ENCODE measurements around the gene CHRNA3. TPM values are rescaled to one million over a fixed set of nuclear protein-coding genes. Genes with fewer than 3 reads are reported as not detected.

CHRNA3 gene
- total RNA-seq, 3 donors from 2014 or later = not detected

DNA sequence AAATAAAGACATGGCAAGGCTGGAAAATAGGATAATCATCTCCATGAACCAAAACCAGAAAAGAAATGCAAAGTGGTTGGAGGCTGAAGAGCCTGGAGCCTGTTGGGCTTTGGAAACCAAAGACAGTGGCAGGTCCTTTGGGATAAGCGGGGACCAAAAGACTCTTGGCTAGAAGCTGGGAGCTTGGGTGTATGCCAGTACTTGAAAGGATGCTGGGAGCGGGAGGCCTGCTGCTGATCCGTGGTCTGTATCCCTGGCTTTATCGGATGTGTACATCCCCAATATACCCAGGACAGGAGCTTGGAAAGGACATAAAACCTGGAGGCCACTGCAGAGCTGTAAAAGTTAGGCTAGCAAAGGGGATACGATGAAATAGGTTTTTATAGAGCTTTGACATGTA, 21.5 kb upstream of the CHRNA3 start:
- ATAC-seq = no peak
- Mint-ChIP-seq H3K9me3 (no peaks in the 10 kb centered on the region), H3K4me3 (no peak overlapping the region), H3K27me3 (ENCODE audit: low read depth) (peaks cover 17% of the 10 kb centered on the region), H3K4me1 (ENCODE audit: low read depth) (peaks cover 12% of the 10 kb centered on the region), H3K36me3 (ENCODE audit: insufficient read depth) (no peaks in the 10 kb centered on the region)
- no peak for DNase-seq

DNA sequence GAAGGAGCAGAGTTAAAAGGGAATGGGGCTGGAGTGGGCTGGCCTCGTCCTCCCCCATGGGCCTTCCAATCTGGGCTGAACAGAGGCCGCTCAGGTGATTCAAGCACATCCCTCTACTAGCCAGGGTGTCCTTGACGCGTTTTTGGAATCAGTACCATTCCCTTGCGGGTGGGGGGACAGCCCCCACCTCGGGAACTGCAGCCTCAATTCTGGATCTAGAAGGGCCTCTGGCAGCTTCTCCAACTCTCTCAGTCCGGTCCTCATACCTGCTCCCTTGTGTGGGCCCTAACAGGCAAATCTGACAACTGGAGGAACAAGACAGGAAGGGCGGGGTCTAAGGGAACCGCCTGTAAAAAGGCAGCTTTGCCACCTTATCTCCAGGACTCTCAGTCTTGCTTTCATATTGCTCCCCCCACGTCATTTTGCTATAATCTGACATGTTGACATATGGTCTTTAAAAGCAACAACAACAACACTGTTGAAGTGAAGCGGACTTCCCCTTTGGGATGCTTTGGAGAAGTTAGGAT, 21.0 kb upstream of the CHRNA3 start:
- H3K36me3 Mint-ChIP-seq (ENCODE audit: insufficient read depth) = no peaks in the 10 kb centered on the region
- no peak for DNase-seq
- H3K4me3 Mint-ChIP-seq = peak overlapping the region; percentile 54
- H3K9me3 Mint-ChIP-seq = no peaks in the 10 kb centered on the region
- peaks cover 19% of the 10 kb centered on the region for H3K27me3 Mint-ChIP-seq (ENCODE audit: low read depth)
- H3K4me1 Mint-ChIP-seq (ENCODE audit: low read depth) = peaks cover 12% of the 10 kb centered on the region
- no peak for ATAC-seq

DNA sequence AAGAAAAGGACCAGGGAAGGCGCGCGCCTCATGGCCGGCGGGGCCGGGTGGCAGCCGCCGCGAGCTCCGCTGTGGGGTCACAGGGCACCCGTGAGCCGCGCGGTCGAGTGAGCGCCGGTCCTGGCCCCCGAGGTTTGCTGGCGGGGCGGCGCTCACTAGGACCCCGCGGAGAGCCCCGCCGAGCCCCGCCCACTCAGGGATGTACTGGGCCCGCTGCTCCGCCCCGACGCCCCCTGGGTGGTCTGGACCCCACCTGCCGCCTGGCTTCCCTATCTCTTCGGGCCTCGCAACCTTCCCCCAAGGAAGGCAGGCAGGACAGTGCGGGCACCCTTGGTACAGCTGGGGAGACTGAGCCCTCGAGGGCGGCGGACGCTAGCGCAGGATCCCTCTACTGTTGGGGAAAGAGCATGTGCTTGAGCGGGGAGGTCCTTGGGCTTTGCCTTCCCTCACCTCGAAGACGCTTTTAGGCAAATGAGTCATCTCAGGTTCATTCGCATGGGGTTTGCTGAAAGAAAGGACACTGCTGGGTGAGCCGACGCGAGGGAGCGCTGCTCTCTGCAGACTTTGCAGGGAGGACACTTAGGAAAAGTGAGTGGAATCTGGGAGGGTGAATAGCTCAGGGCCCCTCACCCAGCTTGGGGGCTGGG, 20.4 kb upstream of the CHRNA3 start, which contains the start of gene CHRNB4:
Gene CHRNB4, minus strand, starts transcription at position 109 of the 647 bp plus-strand sequence. Its CDS starts 77 bp downstream, at position 32.
- ATAC-seq = peak; percentile 74 to 75
- Mint-ChIP-seq H3K36me3 (ENCODE audit: insufficient read depth) (no peaks in the 10 kb centered on the region), H3K9me3 (no peaks in the 10 kb centered on the region), H3K4me3 (peak within 1 kb of the TSS; percentile 54), H3K4me1 (ENCODE audit: low read depth) (peaks cover 12% of the 10 kb centered on the region), H3K27me3 (ENCODE audit: low read depth) (peaks cover 19% of the 10 kb centered on the region)
- no peak for DNase-seq

DNA sequence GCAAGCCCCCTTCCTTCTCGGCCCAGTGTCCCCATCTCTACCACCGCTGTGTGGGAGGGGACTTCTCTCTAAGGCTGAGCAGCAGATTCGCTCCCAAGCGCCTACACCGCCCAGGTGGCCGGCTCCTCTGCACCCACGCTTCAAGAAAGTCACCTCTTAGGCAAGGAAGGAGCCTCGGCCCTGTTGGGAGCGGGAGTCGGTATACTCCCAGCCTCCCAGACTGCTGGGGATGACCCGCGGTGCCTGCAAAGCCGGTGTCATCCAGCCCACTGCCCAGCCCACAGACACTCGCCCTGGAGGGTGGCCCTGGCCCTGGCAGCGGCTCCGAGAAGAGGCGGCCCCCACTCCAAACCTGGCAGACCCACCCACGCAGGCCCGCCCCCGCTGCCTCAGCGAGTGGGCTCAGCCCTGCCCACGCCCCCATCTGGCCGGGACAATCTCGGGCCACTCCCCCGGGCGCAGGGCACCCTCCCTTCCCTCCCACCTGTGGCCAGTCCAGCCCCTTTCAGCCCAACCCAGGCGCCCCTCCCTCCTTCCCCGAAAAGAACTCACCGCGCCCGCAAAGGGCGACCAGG, 19.8 kb upstream of the CHRNA3 start:
- H3K4me1 Mint-ChIP-seq (ENCODE audit: low read depth) = peaks cover 12% of the 10 kb centered on the region
- no peak for DNase-seq
- H3K36me3 Mint-ChIP-seq (ENCODE audit: insufficient read depth) = no peaks in the 10 kb centered on the region
- H3K9me3 Mint-ChIP-seq = no peaks in the 10 kb centered on the region
- peak overlapping the region; percentile 35 for H3K4me3 Mint-ChIP-seq
- peaks cover 19% of the 10 kb centered on the region for H3K27me3 Mint-ChIP-seq (ENCODE audit: low read depth)
- peak in 1 of 2 donors; percentile 27 for ATAC-seq

DNA sequence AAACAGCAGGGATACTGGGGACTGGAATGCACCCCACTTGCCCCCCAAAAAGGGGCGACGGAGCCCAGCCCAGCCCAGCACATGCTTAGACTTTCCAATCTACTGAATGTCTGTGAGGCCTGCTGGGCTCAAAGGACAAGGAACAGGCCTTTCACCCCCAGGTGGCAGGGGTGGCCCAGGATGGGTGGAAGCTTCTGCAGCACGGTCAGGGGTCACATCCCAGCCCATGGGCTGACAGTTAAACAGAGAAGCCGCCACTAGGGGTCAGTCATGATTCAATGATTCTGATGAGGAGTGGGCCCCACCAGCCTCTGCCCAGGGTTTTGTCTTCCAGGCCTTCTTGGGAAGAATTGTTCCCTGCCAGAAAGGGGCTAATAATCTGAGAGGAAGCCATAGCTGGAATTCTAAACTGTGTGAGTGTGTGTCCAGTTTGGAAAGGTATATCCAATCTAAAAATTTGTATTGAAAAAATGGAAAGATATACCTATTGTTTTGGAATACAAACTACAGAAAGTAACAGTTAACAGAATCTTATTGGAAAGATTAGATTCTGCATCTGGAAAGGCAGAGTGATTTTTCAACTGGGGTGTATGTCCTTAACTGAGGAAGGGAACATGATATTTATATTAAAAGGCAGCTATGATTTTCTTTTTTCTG, 18.0 kb upstream of the CHRNA3 start:
- no peak overlapping the region for H3K4me3 Mint-ChIP-seq
- ATAC-seq (peak; percentile 46 to 50), DNase-seq (peak; percentile 28)
- H3K9me3 Mint-ChIP-seq = no peaks in the 10 kb centered on the region
- no peaks in the 10 kb centered on the region for H3K36me3 Mint-ChIP-seq (ENCODE audit: insufficient read depth)
- H3K4me1 Mint-ChIP-seq (ENCODE audit: low read depth) = peaks cover 12% of the 10 kb centered on the region
- peaks cover 19% of the 10 kb centered on the region for H3K27me3 Mint-ChIP-seq (ENCODE audit: low read depth)

DNA sequence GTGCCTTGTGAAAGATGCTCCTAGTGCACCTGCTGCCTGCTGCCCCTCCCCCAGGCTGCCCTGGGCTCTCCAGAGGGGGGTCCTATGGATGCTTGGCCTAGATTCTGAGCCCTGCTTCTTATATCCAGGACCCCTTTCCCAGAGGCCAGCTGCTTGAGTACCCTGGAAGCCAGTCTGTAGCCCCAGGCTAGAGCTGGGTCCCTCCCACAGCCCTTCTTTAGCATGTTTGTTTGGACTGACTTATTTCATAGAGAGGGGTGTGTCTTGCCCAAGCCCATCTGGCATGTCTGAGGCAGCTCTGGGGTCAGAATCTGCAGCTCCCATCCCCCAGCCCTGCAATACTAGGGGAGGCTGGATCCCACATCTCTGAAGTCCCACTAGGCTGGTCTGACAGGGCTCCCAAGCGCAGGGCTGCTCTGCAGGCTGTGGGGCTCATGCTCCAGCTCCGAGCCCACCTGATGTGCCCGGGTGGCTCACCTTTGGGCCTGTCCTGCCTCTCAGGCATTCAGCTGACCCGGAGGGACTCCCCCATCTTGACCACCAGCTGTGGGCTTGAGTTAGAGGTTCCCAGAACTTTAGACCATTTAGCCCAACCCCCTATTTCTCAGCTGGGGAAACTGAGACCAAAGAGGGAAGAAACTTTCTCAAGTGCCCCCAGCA, 17.1 kb upstream of the CHRNA3 start:
- peaks cover 12% of the 10 kb centered on the region for H3K4me1 Mint-ChIP-seq (ENCODE audit: low read depth)
- H3K9me3 Mint-ChIP-seq = peaks cover 7% of the 10 kb centered on the region
- ATAC-seq (no peak), DNase-seq (no peak)
- peaks cover 23% of the 10 kb centered on the region for H3K27me3 Mint-ChIP-seq (ENCODE audit: low read depth)
- H3K4me3 Mint-ChIP-seq = no peak overlapping the region
- H3K36me3 Mint-ChIP-seq (ENCODE audit: insufficient read depth) = no peaks in the 10 kb centered on the region

DNA sequence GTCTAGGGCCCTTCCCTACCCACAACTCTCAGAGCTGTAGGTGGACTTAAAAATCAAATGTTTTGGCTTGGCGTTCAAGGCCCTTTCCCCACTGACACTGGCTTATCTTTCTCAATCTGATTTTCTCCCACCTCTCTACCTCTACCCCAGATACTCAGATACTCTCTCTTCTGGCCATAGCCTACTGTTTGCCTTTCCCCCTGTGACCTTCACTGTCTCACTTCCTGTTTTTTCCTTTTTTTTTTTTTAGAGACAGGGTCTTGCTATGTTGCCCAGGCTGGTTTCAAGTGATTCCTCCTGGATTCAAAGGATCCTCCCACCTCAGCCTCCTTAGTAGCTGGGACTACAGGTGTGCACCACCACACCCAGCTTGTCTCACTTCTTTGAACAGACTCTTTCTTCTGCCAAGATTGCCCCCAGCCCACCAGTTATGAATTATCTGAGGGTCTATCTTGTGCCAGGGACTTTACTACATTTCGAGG, 15.6 kb upstream of the CHRNA3 start:
- peaks cover 6% of the 10 kb centered on the region for H3K4me1 Mint-ChIP-seq (ENCODE audit: low read depth)
- DNase-seq (no peak), ATAC-seq (no peak)
- no peaks in the 10 kb centered on the region for H3K36me3 Mint-ChIP-seq (ENCODE audit: insufficient read depth)
- peaks cover 9% of the 10 kb centered on the region for H3K9me3 Mint-ChIP-seq
- H3K4me3 Mint-ChIP-seq = no peak overlapping the region
- H3K27me3 Mint-ChIP-seq (ENCODE audit: low read depth) = peaks cover 22% of the 10 kb centered on the region

DNA sequence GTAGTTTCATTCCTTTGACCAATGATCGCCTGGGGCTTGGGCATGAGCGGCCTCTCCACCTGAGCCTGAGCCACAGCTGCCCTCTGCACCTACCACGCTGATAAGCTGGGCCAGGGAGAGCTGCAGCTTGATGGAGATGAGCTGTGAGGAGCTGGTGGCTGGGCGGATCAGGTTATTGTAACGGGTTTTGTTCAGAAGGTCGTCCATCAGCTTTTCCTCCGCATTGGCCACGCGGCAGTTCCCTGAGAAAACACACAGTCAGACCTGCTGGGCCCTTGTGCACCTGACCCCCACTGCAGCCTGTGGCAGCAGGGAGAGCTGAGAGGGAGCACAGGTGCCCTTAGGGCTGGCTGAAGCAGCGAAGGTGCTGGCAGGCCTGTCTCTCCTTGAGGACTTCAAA, 14.6 kb upstream of the CHRNA3 start:
- Mint-ChIP-seq H3K4me3 (no peak overlapping the region), H3K4me1 (ENCODE audit: low read depth) (no peaks in the 10 kb centered on the region), H3K9me3 (peaks cover 9% of the 10 kb centered on the region), H3K27me3 (ENCODE audit: low read depth) (peaks cover 21% of the 10 kb centered on the region), H3K36me3 (ENCODE audit: insufficient read depth) (no peaks in the 10 kb centered on the region)
- DNase-seq (no peak), ATAC-seq (no peak)

DNA sequence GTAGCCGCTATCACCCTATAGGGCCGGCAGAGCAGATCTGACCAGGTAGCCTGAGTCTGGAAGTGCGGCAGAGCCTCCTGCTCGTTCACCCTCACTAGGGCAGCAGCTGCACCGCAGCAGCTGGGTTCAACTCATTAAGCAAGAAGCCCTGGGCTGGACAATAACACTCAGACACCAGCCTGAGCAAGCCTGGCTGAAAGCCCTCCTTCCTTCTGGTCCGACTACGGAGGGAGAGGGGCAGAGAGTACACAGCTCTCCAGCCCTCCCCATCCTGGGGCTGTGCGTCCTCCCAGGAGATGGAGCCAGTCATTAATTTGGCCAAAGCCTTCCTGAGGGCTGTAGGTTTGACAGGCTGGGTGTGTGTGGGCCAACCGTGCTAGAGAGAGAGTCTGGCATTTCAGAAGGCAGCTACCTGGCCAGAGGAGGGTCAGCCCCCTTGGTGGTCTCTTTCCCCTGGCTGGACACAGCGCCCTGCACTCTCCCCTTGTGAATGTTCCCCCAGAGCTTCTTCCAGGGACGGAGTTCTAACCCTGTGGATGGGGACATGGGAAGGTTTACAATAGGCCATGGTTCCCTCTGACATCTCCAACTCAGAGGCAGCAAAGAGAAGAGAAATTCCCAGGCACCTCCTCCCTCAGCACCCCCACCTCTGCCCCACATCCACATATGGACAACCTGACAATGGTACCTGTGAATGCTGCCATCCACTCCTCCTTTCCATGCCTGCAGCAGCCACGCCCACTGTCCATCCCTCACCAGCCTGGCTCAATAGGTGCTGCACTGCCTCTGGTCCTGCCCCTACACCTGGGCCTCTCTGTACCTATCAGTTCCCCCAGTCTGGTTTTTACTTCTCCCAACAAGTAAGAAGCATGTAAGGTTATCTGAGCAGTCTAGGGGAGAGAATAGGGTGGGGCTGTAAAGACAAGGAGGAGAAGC, 13.7 kb upstream of the CHRNA3 start:
- no peaks in the 10 kb centered on the region for H3K4me1 Mint-ChIP-seq (ENCODE audit: low read depth)
- no peak for ATAC-seq
- peaks cover 9% of the 10 kb centered on the region for H3K9me3 Mint-ChIP-seq

DNA sequence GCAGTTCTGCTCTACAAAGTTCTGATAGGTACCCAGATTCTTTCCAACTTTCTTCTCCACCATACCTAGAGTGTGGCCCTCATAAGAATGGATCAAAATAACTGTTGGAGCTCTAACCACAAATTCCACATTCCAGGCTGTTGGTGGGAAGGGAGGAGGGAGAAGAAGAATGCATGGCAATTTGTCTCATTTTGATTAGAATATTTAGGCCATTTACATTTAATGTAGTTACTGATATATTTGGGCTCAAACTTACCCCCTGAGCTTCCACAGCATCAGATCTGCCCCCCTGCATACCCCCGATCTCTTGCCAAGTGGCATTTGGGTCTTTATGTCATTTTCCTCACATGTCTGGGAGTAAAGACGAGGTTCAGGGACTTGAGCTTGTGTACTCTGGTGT, 12.6 kb upstream of the CHRNA3 start:
- DNase-seq (no peak), ATAC-seq (no peak)
- no peaks in the 10 kb centered on the region for H3K4me1 Mint-ChIP-seq (ENCODE audit: low read depth)
- H3K36me3 Mint-ChIP-seq (ENCODE audit: insufficient read depth) = no peaks in the 10 kb centered on the region
- peaks cover 16% of the 10 kb centered on the region for H3K27me3 Mint-ChIP-seq (ENCODE audit: low read depth)
- H3K4me3 Mint-ChIP-seq = no peak overlapping the region
- H3K9me3 Mint-ChIP-seq = peaks cover 9% of the 10 kb centered on the region

More for the DNA sequence above, 13.7 kb upstream of the CHRNA3 start:
- H3K27me3 Mint-ChIP-seq (ENCODE audit: low read depth) = peaks cover 17% of the 10 kb centered on the region
- H3K36me3 Mint-ChIP-seq (ENCODE audit: insufficient read depth) = no peaks in the 10 kb centered on the region
- H3K4me3 Mint-ChIP-seq = no peak overlapping the region
- no peak for DNase-seq

DNA sequence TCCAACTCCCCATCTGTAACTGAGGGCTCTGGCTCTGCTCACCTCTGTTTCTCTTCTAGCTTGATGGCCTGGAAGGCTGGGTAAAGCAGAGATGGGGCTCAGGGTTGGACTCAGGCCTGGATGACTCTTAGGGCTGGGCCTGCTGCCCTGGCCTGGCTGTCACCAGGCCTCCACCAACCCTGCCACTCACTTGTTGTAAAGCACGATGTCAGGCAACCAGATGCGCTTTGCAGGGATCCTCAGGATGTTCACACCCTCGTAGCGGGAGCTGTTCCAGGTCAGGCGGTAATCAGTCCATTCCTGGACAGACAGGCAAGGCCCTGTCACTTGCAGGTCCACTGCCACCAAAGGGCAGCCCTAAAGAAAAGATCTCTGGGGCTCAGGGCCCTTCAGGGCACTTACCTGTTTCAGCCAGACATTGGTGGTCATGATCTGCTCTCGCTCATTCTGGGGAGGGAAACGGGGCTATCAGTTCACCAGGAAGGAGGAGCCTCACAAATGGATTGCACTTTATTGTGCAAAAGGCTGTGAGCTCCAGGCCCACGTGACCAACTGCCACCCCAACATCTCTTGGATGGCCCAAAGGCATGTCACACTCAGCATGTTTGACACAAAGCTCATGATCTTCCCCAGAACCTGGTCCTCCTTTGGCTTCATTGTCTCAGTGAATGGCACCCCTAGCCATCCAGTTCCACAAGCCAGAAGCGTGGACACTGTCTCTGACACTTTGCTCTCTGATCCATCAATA, 10.3 kb upstream of the CHRNA3 start:
- Mint-ChIP-seq H3K9me3 (peaks cover 9% of the 10 kb centered on the region), H3K4me1 (ENCODE audit: low read depth) (no peaks in the 10 kb centered on the region), H3K36me3 (ENCODE audit: insufficient read depth) (no peaks in the 10 kb centered on the region), H3K4me3 (no peak overlapping the region), H3K27me3 (ENCODE audit: low read depth) (peaks cover 21% of the 10 kb centered on the region)
- ATAC-seq (no peak), DNase-seq (no peak)

DNA sequence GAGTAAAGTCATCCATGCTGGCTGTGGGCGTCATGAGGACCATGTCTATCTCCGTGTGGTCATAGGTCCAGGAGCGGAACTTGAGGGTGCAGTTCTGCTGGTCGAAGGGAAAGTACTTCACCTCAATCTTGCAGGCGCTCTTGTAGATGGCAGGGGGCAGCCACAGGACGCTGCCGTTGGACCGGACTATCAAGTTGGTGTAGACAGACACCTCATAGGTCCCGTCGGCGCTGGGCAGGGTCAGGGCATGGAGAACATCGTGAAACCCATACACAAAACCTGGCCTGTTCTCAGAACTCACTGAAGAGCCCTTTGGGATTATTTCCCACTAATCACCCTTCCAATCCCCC, 8.9 kb upstream of the CHRNA3 start:
- DNase-seq = no peak
- no peaks in the 10 kb centered on the region for H3K4me1 Mint-ChIP-seq (ENCODE audit: low read depth)
- H3K36me3 Mint-ChIP-seq (ENCODE audit: insufficient read depth) = no peaks in the 10 kb centered on the region
- no peak for ATAC-seq
- peaks cover 9% of the 10 kb centered on the region for H3K9me3 Mint-ChIP-seq
- H3K4me3 Mint-ChIP-seq = no peak overlapping the region
- peaks cover 21% of the 10 kb centered on the region for H3K27me3 Mint-ChIP-seq (ENCODE audit: low read depth)
